DMS 273 treated with DMSO at 0.1 percent for 48 hours (cell line): ENCODE data around the gene SHROOM3.
"Not testable (repeated sequence)": the region's sequence is repeated elsewhere in the genome, so short reads cannot be mapped to it uniquely, and the experiment has no call there.

Source experiments
- DNase-seq: peaks from one replicate; lab custom pipeline; 2025; lab: John Stamatoyannopoulos, UW

The SHROOM3 gene

GRCh38 chr4:76595435-76595834 lies 160.4 kb downstream of the SHROOM3 start:
- DNase-seq: no peak

- no peak for DNase-seq
Measured at GRCh38 chr4:76596713-76597112, 161.7 kb downstream of the SHROOM3 start.

GRCh38 chr4:76597423-76597979 lies 162.5 kb downstream of the SHROOM3 start:
- DNase-seq: no peak

GRCh38 chr4:76600447-76600846 lies 165.4 kb downstream of the SHROOM3 start:
- DNase-seq: no peak

- DNase-seq: no peak
Measured at GRCh38 chr4:76601791-76602190, 166.8 kb downstream of the SHROOM3 start.

- DNase-seq: no peak
Measured at GRCh38 chr4:76605099-76605563, 170.1 kb downstream of the SHROOM3 start.

- DNase-seq: no peak
Measured at GRCh38 chr4:76606645-76607265, 171.7 kb downstream of the SHROOM3 start.

- DNase-seq: no peak
Measured at GRCh38 chr4:76607266-76607799, 172.3 kb downstream of the SHROOM3 start.

GRCh38 chr4:76607846-76608245 lies 172.8 kb downstream of the SHROOM3 start:
- no peak for DNase-seq

GRCh38 chr4:76608549-76608948 lies 173.5 kb downstream of the SHROOM3 start:
- not testable (repeated sequence) for DNase-seq

GRCh38 chr4:76610751-76611547 lies 175.9 kb downstream of the SHROOM3 start:
- DNase-seq: no peak

GRCh38 chr4:76611616-76612207 lies 176.7 kb downstream of the SHROOM3 start:
- no peak for DNase-seq

GRCh38 chr4:76614589-76614988 lies 179.6 kb downstream of the SHROOM3 start:
- DNase-seq: no peak

- DNase-seq: no peak
Measured at GRCh38 chr4:76615999-76616398, 181.0 kb downstream of the SHROOM3 start.

GRCh38 chr4:76616526-76616925 lies 181.5 kb downstream of the SHROOM3 start:
- no peak for DNase-seq

- no peak for DNase-seq
Measured at GRCh38 chr4:76620723-76621468, 185.9 kb downstream of the SHROOM3 start.

- no peak for DNase-seq
Measured at GRCh38 chr4:76622126-76622525, 187.1 kb downstream of the SHROOM3 start.

GRCh38 chr4:76622717-76623116 lies 187.7 kb downstream of the SHROOM3 start:
- DNase-seq: no peak

- DNase-seq: no peak
Measured at GRCh38 chr4:76623217-76624045, 188.4 kb downstream of the SHROOM3 start.

GRCh38 chr4:76624241-76624681 lies 189.2 kb downstream of the SHROOM3 start:
- DNase-seq: no peak
